Midbrain (tissue), 1 donor: ENCODE measurements around the gene DUSP6.

Experiments
- DNase-seq: peaks from one replicate; lab custom pipeline; 2025; lab: John Stamatoyannopoulos, UW

DUSP6 gene

DNA sequence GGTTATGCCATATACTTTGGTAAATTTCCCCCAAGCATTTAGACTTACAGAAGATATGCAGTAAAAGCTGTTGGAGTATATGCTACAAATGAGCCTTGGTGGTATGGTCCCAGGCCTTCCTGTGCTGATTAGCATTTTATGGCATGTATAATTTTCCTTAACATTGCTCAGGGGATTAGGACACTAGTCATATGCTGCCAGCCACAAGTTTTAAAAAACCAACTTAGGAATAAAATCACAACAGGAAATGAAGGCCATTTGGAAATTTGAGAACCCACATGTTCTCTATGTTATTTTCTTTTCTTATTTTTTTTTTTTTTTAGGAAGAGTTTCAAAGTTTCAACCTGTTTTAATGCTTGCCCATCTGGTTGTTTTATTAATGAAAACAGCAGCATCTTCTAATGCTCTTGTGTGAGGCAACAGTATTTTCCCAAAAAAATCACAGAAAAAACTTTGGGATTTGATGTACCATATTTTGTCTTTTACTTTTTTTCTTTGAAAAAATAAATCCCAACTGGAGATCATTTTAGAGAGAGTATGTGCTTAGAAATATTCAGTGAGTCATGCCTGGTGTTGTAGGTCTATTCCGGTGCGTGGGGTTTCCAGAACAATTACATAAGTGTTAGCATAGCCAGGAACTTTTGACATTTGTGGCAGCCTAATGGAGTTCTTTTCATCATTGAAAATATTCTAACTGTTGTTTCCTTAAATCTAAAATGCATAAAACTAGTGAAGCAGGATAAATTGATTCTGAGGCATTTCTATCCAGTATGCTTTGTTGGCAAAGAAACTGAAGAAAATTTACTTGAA is 21.7 kb upstream of the DUSP6 start:
- no peak for DNase-seq

DNA sequence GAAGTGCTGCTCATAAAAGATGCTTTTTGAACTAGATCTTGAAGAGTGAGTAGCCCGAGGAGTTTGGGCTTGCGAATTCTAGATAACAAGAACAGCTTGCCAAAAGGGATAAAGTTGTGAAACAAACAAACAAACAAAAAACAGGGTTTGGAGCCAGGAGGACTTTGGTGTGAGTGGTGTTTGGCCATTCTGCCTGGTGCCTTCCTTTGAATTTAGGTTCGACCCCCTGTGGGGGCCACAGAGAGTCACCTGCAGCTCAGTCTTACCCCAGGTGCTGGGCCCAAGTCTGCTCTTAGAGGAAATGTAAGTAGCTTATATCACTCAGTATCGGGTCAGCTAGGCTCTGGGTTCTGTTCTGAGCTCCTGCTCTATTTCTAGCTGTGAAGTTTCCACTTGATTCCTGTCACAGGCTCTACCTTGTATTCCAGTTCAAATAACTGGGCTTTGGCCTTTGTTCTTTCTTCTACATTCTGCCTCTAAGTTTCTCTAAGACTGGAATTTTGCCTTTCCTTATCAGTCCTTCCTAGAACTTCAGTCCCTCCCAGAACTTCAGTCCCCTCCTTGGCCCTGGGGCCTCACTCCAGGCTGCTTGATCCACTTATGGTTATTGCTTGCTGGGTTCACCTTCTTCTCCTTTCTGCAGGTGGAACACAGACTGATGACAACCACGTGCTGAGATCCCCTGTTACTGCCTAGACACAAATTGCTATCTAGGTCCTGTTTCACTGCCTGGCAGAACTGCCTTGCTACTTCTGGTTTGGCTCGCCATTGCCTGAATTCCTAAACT is 20.5 kb upstream of the DUSP6 start:
- no peak for DNase-seq

DNA sequence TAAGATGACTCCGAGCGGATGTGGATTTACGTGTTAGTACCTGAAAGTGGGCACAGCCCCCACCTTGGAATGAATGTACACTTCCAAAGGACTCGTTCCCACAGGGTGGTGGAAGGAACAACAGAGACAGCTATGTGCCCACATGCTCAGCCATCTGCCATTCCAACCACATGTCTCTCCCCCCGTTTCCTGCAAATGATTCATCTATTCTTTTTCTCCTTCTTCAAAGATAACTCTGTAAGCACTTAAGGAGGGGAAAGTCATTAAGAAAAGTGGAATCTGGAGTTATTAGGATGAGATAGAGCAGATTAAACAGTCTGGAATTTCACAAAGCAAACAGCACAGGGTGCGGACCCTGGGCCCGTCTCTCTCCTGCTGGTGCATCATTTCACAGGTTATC is 18.5 kb upstream of the DUSP6 start:
- no peak for DNase-seq

DNA sequence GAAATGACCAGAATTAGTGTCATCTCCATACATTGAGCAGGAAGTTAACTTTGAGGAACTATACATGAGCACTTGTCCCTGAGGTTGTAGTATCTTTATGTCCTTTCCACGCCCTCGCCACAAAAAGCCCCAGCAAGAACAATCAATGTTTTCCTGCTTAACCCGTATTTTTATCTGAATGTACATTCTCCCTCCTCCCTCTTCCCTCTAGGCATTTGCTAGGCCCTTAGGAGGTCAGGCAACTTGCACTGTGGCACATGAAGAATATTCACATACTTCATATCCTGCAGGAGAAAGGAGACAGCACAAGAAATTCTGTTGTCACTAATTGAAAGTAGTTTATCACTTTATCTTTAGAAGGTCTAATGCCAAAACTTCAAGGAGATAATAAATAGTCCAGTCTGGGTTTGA is 18.1 kb upstream of the DUSP6 start:
- DNase-seq, result no peak

DNA sequence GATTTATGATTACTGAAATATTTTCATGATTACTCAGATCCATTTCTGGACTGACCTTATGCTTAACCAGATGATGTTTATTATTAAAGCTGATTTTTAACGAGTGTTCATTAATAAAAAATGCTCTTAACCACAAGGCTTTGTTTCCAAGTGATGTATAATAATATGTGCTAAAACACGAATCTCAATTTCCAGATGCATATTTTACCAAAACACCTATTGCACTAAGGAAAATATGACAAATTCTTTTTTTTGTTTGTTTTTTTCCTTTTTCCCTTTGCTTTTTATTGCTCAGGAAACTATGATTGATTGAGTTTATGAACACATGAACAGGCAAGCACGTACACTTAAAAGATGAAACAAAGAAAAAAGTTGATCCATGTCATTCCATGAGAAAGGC is 16.9 kb upstream of the DUSP6 start:
- no peak for DNase-seq

DNA sequence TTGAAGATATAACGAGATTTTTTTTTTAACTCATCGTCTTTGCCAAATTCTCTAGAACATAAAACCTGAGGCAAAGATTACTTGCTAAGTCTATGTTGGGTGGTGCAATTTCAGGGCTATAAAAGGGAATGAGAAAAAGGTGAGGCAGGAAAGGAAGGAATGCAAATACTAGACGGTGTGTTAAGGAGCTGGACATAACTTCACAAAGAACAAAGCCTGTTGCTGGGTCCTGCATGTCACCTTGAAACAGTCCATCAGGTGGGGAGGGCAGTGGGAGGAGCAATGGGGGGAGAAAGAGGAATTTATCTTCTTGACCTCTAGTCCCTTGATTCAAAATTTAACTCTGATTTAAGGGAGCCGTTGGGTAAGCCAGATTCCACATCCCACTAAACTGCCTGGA is 16.1 kb upstream of the DUSP6 start:
- DNase-seq, result no peak

DNA sequence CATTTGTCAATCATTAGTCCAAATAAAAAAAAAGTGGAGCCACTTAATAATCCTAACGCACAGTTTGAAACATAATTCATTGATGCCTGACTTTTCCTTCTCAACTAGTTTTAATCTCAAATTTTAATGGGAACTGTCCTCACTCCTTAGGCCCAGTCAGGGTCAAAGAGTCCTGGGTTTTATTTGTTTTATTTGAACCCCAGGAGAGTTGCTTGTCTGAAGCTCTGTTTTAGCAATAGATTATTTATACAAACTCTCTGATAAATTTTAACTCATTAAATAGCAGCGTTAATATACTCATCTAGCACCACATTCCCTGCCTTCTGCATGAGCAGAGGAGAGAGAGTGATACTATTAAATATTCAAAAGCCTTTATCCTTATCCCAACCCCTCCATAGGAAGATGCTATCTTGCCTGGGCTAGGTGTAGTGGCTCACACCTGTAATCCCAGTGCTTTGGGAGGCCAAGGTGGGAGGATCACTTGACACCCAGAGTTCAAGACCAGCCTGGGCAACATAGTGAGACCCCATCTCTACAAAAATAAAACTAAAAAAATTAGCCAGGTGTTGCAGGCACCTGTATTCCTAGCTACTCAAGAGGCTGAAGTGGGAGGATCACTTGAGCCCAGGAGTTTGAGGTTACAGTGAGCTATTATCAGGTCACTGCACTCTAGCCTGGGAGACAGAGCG is 14.5 kb upstream of the DUSP6 start:
- no peak for DNase-seq

DNA sequence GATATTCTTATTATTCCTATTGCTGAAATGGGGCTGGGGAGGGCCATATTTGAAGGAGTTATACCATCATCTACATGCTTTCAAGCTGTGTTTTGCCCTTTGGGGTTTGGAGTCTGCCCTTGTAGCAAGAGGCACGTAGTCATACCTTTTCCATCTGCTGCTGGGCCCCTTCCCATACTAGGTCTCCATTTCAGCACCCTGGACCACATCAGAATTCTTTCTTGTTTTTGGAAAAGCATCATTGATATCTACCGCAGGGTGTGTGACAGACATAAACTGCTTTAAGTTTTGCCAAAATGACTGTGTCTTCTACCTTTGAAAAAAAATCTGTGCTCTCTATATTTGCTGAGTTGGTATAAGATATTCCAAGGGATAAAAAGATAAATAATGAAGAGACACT is 12.3 kb upstream of the DUSP6 start:
- DNase-seq, result no peak

DNA sequence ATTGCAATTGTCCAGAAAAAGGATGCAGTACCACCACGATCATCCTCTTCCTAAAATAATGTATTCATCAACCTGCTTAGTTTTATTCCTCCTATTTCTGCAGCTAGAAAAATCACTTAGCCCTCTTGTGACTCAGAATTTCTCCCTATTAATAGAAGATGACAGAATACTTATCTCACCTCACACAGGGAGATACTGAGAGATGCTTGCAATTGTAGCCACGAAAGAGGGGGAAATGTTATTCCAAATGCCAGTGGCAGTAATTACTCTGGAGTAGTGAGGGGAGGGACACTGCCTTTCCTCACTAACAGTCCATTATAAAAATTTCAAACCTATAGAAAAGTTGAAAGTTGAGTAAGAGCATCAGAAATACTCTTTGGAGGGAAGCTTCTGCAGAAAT is 11.8 kb upstream of the DUSP6 start:
- no peak for DNase-seq

DNA sequence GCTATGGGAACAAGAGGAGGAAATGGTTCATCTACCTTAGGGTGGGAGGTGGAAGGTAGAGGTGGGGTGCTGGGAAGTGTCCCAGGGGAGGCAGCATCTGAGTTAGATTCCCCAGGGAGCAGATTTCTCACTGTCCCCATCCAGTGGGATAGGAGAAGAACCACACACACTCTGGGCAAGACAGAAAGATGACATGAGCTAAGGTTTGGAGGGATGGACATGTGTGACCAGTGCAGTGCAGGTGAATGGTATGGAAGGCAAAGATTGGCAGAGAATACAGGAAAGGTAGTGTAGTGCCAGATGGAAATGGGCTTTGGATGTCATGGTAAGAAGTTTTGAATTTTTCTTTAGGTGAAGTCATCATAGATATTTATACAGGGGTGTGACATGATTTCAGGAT is 11.3 kb upstream of the DUSP6 start:
- no peak for DNase-seq

DNA sequence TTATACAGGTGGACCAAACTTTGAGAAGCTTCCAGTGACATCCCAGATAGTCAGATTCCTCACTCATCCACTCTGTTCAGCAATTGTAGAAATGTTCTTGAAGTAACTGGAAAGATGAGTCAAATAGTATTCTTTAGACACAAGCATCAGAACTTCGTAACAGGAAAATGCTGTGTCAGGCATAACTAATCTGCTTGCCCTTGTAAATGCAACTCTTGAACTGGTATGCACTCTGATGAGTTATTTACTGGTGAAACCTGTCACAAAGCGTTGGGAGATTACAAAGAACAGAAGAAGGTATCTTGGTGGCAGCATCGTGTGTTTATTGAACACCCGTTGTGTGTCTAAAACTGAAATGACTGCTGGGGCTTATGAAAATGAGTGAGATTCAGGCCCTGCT is 10.8 kb upstream of the DUSP6 start:
- DNase-seq, result no peak

DNA sequence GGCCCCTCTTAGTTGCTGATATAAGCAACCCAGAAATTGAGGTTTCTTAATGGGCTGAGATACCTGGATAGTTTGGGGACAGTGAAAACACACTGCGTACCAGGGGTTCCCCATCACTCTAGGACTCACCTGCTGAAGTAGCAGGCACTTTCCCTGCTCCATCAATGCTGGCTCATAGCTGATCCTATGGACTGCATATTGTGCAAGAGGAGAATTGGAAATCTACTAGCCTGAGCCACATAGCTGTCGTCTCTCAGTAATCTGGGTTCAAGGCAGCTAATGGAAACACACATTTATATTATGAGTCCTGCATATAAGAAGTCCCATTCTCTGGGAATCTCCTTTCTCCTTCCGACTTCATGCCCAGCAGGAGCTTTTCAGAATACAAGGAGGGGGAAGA is 7.3 kb upstream of the DUSP6 start:
- DNase-seq, result no peak

DNA sequence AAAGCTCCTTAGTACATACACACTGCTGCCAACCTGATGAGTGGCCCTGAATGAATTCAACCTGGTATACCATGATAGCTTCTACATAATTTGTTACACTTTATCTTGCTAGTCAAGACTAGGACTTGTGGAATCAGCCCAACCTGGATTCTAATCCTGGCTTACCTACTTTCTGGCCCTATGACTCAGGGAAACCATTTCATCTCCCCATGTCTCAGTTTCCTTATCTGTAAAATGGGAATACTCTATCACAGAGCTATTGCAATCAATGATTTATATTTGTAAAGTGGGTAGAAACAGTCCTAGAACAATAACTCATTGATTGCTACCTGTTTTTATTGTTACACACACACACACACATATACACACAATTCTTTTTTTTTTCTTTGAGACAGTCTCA is 6.5 kb upstream of the DUSP6 start:
- no peak for DNase-seq

DNA sequence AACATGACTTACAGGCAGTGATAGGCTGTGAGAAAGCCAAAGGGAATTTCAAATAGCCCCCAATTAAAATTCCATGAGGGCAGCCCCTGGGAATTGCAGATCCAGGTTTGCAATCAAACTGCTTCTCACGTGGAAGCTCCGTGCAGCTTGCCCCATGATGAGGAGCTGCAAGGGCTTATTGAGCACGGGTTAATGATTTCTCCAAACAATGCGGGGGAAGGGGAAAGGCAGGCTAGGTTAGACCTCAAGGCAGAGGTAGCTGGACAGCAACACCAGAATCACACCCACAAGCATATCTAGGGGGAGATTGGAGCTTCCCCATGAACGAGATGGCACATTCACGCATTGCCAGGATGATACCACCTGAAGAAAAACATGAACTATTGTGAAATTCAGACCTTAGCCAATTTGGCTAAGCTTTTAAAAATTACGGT is 5.0 kb upstream of the DUSP6 start:
- no peak for DNase-seq

DNA sequence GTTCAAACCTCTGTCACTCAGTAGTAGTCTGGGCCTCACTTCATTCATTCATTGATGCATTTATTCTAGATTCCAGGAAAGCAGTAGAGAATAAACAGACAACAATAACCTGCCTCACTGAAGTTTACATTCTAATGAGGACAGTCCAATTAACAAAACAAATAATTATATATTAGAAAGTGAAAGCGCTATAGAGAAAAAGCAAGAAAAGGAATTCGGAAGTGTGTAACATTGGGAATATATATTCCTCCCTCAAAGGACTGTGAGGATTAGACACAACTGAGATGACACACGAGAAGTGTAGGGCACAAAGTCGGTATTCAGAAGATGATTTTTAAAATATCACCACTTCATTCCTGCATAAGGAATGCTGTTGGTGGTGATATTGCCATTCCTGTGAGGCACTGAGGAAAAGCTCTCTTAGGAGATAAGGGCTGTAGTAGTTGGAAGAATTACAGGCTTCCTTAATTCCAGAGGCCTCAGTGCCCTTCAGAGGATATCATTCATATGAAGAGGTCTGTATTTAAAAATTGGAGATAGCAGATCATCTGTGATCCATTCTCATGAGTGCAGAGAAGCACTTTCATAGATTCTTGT is 3.9 kb upstream of the DUSP6 start:
- no peak for DNase-seq

DNA sequence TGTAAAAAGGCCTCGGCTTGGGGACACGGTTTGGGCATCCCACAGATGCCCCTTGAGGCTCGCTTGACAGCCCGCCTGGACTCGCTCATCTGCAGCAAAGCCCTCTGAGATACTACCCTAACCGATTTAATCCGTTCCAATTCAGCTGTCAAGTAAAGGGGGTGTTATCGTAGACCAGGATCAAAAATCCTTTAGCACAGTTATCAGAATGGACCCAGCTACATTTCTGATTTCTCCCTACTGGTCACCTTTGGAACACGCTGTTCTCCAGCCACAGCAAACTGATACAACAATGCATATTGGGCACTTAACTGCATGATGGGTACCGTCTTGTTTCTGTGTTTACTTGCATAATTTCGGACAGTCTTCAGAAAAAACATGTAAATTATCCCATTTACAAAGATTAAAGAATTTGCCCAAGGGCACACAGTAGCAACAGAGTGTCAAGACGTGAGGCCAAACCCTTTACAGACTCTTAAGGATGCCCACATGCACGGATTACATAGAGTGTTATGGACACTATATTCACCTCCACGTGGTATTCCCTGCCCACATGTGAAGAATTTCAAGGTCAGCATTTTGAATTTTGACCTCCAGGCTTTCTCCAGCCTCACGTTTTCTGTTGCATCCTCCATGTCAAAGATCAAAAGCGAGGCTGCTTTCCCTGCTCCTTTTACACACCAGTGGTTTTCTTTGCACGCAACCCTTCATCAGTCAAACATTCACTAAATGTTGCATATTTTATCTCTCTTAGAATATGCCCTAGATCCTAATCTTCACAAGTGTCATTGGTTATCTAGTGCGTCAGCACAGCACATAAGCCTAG is 3.2 kb upstream of the DUSP6 start:
- DNase-seq, result no peak

DNA sequence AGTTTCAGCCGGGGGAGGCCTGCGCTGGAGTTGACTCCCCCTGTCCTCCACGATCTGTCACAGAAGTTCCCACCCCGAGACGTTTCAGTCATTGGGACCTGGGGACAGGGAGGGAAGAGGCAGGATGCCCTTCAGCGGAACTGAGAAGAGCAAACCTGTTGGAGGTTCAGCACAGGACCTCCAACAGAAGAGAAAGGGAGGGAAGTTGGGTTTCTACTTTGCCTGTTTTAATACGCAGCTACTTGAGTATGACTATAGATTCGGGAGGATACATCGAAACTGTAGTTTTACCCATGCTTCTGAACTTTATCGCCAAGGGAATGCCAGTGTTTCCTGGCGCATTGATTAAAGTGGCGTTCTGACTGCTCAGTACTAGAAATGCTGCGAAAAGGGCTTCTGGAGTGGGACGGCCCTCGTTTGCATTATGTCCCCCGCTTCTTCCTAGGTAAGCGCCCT is 2.3 kb upstream of the DUSP6 start:
- DNase-seq, result no peak

DNA sequence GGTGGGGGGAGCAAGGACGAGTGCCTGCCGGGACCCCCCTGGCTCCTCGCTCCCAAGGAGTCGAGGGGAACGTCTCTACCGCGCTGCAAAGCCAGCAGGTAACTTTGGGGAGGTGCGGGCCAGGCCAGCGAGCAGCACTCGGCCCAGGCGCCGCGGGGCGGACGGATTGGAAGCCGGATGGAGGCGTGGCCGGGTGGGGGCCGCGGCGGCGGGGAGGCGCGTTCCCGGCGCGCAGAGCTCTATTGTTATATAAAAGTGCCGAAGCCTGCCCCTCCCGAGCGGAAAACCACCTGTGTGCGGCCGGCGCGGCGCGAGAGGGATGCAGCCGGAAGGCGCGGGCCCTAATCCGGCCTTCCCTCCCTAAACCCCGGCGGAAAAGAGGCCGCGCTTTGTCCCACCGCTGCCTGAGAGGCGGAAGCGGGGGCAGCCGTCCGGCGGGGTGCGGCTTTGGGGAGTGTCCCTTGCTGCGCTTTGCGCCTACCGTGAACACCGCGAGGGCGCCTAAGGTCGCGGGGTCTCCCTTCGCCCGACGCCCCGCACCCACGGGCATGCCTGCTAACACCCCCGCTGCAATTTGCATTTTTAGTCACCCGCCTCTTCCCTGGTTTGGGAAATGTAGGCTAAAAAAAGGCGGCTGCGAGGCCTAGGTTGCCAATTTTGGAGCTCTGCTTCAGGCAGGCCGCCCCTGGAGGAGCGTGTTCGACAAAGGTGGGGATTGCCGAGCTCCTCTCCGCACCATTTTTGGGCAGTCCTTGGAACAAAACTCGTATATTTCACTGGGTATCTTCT is 1.7 kb upstream of the DUSP6 start:
- peak; percentile 40 for DNase-seq

DNA sequence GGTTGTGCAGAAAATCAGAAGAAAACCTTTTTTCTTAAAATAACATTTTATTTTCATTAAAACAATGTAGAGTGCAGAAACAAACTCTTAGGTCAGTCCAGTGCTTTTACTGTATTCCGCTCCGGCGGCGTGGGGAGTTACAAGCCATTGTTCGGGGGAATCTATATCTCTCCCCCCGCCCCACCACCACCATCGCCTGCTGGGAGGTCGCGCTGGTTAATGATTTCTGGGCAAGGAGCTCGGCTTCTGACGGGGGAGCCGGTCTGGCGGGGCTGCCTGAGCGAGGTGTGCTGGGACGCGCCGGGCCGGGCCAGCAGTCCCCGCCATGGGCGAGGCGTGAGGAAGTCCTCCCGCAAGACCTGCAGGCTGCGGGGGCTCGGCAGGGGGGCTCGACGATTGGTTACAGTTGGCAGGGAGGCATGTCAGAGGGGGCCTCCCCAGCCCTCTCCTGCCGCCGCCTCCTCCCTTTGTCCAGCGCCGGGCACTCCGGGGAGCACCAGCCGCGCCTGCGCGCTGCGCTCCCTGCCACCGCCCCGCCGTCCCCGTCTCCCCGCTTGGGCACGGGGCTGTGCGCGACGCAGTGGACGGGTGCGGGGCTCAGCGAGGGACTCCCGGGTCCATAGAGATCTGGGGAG is 1.0 kb upstream of the DUSP6 start:
- DNase-seq, result peak; percentile 62

DNA sequence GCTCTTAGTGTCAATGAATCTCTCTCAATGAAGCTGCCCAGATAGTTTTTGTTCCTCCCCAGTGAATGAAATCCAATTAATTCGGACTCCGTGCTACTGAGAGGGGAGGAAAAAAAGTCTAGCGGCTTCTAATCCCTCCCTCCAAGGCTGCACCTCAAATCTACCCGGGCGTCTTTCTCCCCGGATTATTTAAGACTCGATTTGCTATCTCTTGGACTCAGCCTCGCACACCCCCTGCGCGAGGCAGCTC is 134 bp downstream of the DUSP6 start:
- DNase-seq, result no peak
